Right atrium auricular region (tissue), 2 donors: ENCODE measurements around the gene KLF16. TPM values are rescaled to one million over a fixed set of nuclear protein-coding genes. Genes with fewer than 3 reads are reported as not detected.

Experiments
- DNase-seq: peaks from one replicate; pipeline ENCODE4 v3.0.0-alpha.2; 2019; ENCODE audit warnings: low spot score
- H3K27ac ChIP-seq, 2 donors: fragments of 200-600 bp; sonication (generic); 1 replicate in 1 of 2; 2 replicates in 1 of 2; pipeline ENCODE4 v1.5.1; 2016 to 2019
- H3K27me3 ChIP-seq, 2 donors: fragments of 200-600 bp; sonication (generic); one replicate each; pipeline versions ENCODE4 v1.5.1 to v1.6.0; 2017 to 2019
- H3K36me3 ChIP-seq: fragments of 200-600 bp; sonication (generic); one replicate; pipeline ENCODE4 v1.5.1; 2016
- H3K4me1 ChIP-seq, 2 donors: fragments of 200-600 bp; sonication (generic); one replicate each; pipeline versions ENCODE4 v1.5.1 to v1.6.0; 2017 to 2019
- H3K4me3 ChIP-seq, 2 donors: fragments of 200-600 bp; sonication (generic); 1 replicate in 1 of 2; 2 replicates in 1 of 2; pipeline ENCODE4 v1.5.1; 2017 to 2019; ENCODE audit warnings: mild to moderate bottlenecking in 1 of 2, moderate library complexity in 1 of 2
- H3K9me3 ChIP-seq, 2 donors: fragments of 200-600 bp; sonication (generic); one replicate each; pipeline ENCODE4 v1.5.1; 2019
- total RNA-seq, 2 donors: library from RNA; depleted of rRNA; stranded (reverse); fragments of >200 nt; gene quantifications; one replicate each; pipeline ENCODE4 v1.1.0, GENCODE V29; 2016
- TF ChIP-seq, protein P1 (sequence below), 2 donors: fragments of 200-600 bp; sonication (generic); IDR thresholded peaks; one replicate each; pipeline ENCODE4 v1.5.1; 2019; ENCODE audit warnings: antibody characterized with exemption in 2 of 2

The KLF16 gene
- total RNA-seq, 2 donors from 2014 or later, result 4.4 to 5.6 TPM

DNA sequence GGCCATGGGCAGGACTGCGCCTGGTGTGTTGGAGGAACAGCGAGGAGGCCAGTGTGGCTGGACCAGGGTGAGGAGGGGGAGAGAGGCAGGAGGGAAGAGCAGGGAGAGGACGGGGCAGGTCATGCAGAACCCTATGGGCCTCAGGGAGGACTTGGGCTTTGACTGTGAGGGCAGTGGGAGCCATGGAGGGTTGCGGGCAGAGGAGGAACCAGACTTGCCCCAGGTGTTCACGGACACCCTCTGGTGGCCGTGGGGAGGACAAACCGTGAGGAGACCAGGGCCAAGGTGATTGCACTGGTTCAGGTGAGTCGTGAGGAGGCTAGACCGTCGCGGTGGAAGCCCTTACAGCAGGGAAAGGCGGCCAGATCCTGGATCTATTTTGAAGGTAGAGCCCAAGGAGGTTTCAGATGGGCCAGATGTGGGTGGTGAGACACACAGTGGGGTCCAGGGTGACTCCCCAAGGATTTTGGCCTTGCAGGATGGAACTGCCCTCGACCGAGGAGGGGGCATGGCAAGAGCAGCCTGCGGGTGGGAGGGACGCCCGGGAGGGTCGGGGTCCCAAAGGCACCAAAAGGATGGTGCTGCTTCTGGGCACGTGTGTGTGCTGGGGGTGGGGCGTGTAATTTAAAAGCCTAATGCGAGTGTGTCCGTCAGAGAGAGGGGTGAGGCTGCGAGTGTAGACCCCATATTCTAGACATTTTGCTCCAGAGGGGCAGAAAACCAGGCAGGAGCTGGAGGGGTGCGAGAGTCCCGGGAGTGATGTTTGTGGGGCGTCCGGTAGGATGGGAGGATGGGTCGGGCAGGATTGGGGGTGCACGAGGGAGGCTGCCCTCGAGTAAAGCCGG lies 12.3 kb downstream of the KLF16 start:
- H3K4me3 ChIP-seq, result no peak overlapping the region
- peaks cover 0 to 61% of the 10 kb centered on the region in 2 donors for H3K4me1 ChIP-seq
- H3K27me3 ChIP-seq, result no peaks in the 10 kb centered on the region
- H3K9me3 ChIP-seq, result no peaks in the 10 kb centered on the region
- H3K27ac ChIP-seq, result no peak overlapping the region
- TF ChIP-seq, protein P1, sequence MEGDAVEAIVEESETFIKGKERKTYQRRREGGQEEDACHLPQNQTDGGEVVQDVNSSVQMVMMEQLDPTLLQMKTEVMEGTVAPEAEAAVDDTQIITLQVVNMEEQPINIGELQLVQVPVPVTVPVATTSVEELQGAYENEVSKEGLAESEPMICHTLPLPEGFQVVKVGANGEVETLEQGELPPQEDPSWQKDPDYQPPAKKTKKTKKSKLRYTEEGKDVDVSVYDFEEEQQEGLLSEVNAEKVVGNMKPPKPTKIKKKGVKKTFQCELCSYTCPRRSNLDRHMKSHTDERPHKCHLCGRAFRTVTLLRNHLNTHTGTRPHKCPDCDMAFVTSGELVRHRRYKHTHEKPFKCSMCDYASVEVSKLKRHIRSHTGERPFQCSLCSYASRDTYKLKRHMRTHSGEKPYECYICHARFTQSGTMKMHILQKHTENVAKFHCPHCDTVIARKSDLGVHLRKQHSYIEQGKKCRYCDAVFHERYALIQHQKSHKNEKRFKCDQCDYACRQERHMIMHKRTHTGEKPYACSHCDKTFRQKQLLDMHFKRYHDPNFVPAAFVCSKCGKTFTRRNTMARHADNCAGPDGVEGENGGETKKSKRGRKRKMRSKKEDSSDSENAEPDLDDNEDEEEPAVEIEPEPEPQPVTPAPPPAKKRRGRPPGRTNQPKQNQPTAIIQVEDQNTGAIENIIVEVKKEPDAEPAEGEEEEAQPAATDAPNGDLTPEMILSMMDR (IDR thresholded peaks at IDR 0.05), result no peak
- DNase-seq, result no peak
- no peaks in the 10 kb centered on the region for H3K36me3 ChIP-seq

DNA sequence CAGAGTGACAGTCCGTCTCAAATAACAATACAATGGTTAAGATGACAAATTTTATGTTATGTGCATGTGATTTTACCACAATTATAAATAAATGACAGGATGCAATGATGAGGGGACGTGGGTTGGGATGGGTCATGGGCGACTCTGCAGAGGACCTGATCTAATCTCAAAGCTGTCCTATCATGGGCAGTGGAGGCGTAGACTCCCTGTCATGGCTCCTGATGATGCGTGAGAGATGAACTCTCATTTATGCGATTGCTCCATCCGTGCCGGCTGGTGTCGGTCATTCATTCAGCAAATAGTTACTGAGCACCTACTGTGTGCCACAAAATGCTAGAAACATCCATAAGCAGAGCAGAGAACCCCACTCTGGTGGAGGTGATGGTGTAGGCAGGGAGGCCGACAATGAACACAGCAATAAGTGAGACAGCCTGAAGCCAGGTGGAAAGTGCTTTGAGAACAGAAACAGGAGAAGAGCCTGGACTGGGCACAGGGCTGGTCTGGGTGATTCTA lies 13.4 kb downstream of the KLF16 start:
- TF ChIP-seq, protein P1 (IDR thresholded peaks at IDR 0.05), result no peak
- H3K4me1 ChIP-seq, result peaks cover 0 to 61% of the 10 kb centered on the region in 2 donors
- no peaks in the 10 kb centered on the region for H3K36me3 ChIP-seq
- no peaks in the 10 kb centered on the region for H3K9me3 ChIP-seq
- DNase-seq, result no peak
- no peak overlapping the region for H3K27ac ChIP-seq
- no peaks in the 10 kb centered on the region for H3K27me3 ChIP-seq
- H3K4me3 ChIP-seq, result no peak overlapping the region

DNA sequence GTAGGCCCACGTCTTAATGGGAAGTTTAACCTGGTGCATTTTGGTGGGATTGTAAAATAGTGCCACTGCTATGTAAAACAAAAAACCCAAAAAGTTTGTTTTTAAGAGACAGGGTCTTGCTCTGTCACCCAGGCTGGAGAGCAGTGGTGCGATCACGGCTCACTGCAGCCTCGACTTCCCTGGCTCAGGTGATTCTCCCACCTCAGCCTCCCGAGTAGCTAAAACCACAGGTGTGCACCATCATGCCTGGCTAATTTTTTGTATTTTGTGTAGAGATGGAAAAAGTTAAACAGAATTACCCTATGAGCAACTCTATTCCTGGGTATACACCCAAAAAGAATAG lies 14.3 kb downstream of the KLF16 start:
- DNase-seq, result no peak
- H3K4me3 ChIP-seq, result no peak overlapping the region
- TF ChIP-seq, protein P1 (IDR thresholded peaks at IDR 0.05), result no peak
- H3K4me1 ChIP-seq, result peaks cover 0 to 61% of the 10 kb centered on the region in 2 donors
- no peaks in the 10 kb centered on the region for H3K27me3 ChIP-seq
- H3K9me3 ChIP-seq, result no peaks in the 10 kb centered on the region
- H3K27ac ChIP-seq, result no peak overlapping the region
- no peaks in the 10 kb centered on the region for H3K36me3 ChIP-seq

- TF ChIP-seq, protein P1 (IDR thresholded peaks at IDR 0.05), result peak; percentile 92 to 94
- H3K27me3 ChIP-seq, result no peaks in the 10 kb centered on the region
- no peaks in the 10 kb centered on the region for H3K9me3 ChIP-seq
- DNase-seq, result peak; percentile 94
- peak within 1 kb of the TSS; percentile 76 to 100 for H3K4me3 ChIP-seq
- peaks cover 0 to 61% of the 10 kb centered on the region in 2 donors for H3K4me1 ChIP-seq
- peak within 1 kb of the TSS; percentile 97 to 98 for H3K27ac ChIP-seq
- H3K36me3 ChIP-seq, result no peaks in the 10 kb centered on the region
Measured at GRCh38 chr19:1848399-1849131, 14.8 kb downstream of the KLF16 start, which contains the start of gene REXO1. REXO1 (minus strand) TSS chr19:1848483; CDS start chr19:1848358, 125 bp downstream.

- Histone ChIP-seq H3K9me3 (no peaks in the 10 kb centered on the region), H3K4me3 (peak overlapping the region; percentile 76 to 100), H3K27ac (peak overlapping the region; percentile 97 to 98), H3K4me1 (peaks cover 0 to 61% of the 10 kb centered on the region in 2 donors), H3K36me3 (no peaks in the 10 kb centered on the region), H3K27me3 (no peaks in the 10 kb centered on the region)
- no peak for DNase-seq
- TF ChIP-seq, protein P1 (IDR thresholded peaks at IDR 0.05), result no peak
Measured at GRCh38 chr19:1847684-1848398, 15.5 kb downstream of the KLF16 start.
